HG02588 (cell line): ENCODE measurements around the gene ADIG.

Experiments
- ATAC-seq: cut with Tn5 transposase; IDR thresholded peaks from one replicate; pipeline ENCODE4 v1.9.1; 2021; ENCODE audit warnings: mild to moderate bottlenecking, moderate library complexity; ENCODE audit not compliant: unreplicated experiment

The ADIG gene

GRCh38 chr20:38628580-38629470 is 47.8 kb downstream of the ADIG start:
- no peak for ATAC-seq

- no peak for ATAC-seq
Measured at GRCh38 chr20:38629979-38630378, 49.0 kb downstream of the ADIG start.

- ATAC-seq, result no peak
Measured at GRCh38 chr20:38630727-38631126, 49.7 kb downstream of the ADIG start.

GRCh38 chr20:38631155-38632022 is 50.4 kb downstream of the ADIG start:
- ATAC-seq, result no peak

GRCh38 chr20:38633577-38634093 is 52.6 kb downstream of the ADIG start:
- no peak for ATAC-seq

GRCh38 chr20:38635721-38636288 is 54.8 kb downstream of the ADIG start:
- ATAC-seq, result no peak
